IPS-15b (cell line): ENCODE measurements around the gene RIPOR2.
"Not testable (repeated sequence)": the region's sequence is repeated elsewhere in the genome, so short reads cannot be mapped to it uniquely, and the experiment has no call there.

Experiments used
- H3K27me3 ChIP-seq: one replicate; pipeline ENCODE4 v1.6.1; 2013; ENCODE audit warnings: low read length; ENCODE audit not compliant: control insufficient read depth, insufficient read depth
- H3K36me3 ChIP-seq: one replicate; pipeline ENCODE4 v1.6.1; 2013; ENCODE audit warnings: low read length; ENCODE audit not compliant: control insufficient read depth, insufficient read depth
- H3K4me1 ChIP-seq: one replicate; pipeline ENCODE4 v1.6.1; 2013; ENCODE audit warnings: mild to moderate bottlenecking, low read length; ENCODE audit not compliant: control insufficient read depth, insufficient read depth
- H3K4me3 ChIP-seq: one replicate; pipeline ENCODE4 v1.5.1; 2013; ENCODE audit warnings: low read depth, low read length
- H3K9ac ChIP-seq: one replicate; pipeline ENCODE4 v1.6.1; 2013; ENCODE audit warnings: low read depth, mild to moderate bottlenecking, low read length
- H3K9me3 ChIP-seq: one replicate; pipeline ENCODE4 v1.6.1; 2013; ENCODE audit warnings: mild to moderate bottlenecking, low read length; ENCODE audit not compliant: control insufficient read depth, insufficient read depth

RIPOR2 gene

GRCh38 chr6:24881376-24881775, 54.4 kb downstream of the RIPOR2 start:
- H3K27me3 ChIP-seq = no peaks in the 10 kb centered on the region
- no peaks in the 10 kb centered on the region for H3K9me3 ChIP-seq
- no peak overlapping the region for H3K9ac ChIP-seq
- peaks cover 16% of the 10 kb centered on the region for H3K4me1 ChIP-seq
- H3K4me3 ChIP-seq = no peak overlapping the region
- no peaks in the 10 kb centered on the region for H3K36me3 ChIP-seq

GRCh38 chr6:24880451-24880850, 55.3 kb downstream of the RIPOR2 start:
- H3K4me3 ChIP-seq = no peak overlapping the region
- H3K36me3 ChIP-seq = no peaks in the 10 kb centered on the region
- no peaks in the 10 kb centered on the region for H3K27me3 ChIP-seq
- no peak overlapping the region for H3K9ac ChIP-seq
- H3K9me3 ChIP-seq = no peaks in the 10 kb centered on the region
- peaks cover 17% of the 10 kb centered on the region for H3K4me1 ChIP-seq

DNA sequence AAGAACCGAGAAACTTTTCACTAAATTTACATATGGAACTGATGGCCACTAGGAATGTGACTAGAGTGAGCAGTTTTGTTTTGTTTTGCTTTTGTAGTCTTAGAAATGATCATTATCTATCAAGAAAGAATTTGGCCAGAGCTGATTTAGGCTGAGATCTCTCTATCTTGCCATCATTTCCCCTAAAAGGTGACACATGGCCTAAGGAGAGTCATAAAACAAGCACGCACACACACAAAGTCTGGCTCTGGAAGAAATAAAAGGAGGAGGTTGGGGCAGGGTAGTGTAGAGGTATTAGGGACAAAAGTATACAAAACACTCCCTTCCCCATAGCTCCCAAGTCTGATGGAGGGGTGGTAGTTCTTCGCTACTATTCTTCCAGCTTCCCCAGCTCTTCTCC, 56.4 kb downstream of the RIPOR2 start:
- Histone ChIP-seq H3K9ac (no peak overlapping the region), H3K9me3 (no peaks in the 10 kb centered on the region), H3K4me1 (peaks cover 17% of the 10 kb centered on the region), H3K36me3 (no peaks in the 10 kb centered on the region), H3K27me3 (no peaks in the 10 kb centered on the region), H3K4me3 (no peak overlapping the region)

DNA sequence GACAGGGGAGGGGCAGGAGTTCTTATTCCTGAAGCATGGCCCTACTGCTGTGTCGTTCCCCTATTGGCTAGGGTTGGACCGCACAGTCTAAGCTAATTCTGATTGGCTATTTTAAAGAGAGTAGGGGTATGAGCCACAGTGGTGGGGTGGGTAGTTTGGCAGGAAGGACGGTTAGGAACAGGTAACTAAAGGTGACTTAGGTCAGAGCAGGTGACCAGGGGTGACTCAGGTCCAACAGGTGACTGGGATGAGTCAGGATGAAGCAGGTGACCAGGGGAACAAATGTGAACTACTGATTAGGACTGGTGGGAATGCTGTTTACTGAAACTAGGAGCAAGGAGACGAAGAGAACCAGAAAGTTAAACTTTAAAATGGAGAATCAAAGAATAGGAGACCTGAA, 58.0 kb downstream of the RIPOR2 start:
- H3K4me3 ChIP-seq, H3K36me3 ChIP-seq, H3K9ac ChIP-seq, H3K27me3 ChIP-seq, H3K9me3 ChIP-seq: not testable (repeated sequence)
- H3K4me1 ChIP-seq = peaks cover 17% of the 10 kb centered on the region

DNA sequence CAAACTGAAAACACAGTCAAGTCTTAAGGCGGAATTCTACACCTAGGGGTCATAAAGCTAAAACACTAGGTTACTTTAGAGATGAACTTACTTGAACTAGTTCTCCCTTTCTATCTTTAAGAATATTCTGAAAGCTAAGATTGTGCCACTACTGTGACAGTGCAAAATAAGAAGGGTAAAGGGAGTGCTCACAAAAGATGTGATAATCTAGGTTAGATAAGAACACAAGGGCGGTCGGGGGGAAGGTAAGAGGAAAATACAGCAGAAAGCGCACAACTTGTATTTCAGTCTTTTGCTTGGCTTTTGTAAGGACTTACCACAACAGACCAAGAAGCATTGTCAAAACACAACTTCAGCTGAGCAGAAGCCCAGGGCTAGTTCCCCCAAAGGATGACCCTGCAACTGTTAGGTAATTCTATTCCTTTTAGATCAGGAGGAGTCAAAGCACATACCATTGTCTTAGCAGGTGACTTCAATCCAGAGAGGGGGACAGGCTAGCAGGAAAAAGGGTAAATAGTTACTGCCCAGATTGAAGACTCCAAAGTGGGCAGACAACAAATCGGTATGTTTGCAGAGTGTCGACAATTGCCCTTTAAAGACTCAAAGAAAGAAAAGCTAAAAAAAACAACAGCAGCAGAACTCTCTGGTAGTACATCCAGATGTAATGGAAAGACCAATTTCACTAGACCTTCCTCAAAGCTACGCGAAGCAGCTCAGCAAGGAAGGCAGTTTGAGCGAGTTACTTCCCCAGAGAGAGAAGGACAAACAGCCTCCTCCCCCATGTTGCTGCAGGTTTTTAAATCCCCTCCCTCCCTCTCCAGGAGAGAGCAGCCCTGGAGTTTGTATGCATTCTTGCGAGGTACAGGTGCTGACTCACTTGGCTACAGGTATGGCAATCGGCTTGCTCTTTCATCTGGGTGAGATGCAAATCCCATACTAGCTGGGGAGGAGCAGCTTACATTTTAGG, 59.0 kb downstream of the RIPOR2 start:
- Histone ChIP-seq H3K4me3 (no peak overlapping the region), H3K9me3 (no peaks in the 10 kb centered on the region), H3K9ac (peak overlapping the region; percentile 51), H3K27me3 (no peaks in the 10 kb centered on the region), H3K36me3 (no peaks in the 10 kb centered on the region), H3K4me1 (peaks cover 17% of the 10 kb centered on the region)

- peaks cover 17% of the 10 kb centered on the region for H3K4me1 ChIP-seq
- H3K36me3 ChIP-seq = no peaks in the 10 kb centered on the region
- H3K9me3 ChIP-seq = no peaks in the 10 kb centered on the region
These were observed 60.2 kb downstream of the RIPOR2 start for GRCh38 chr6:24875534-24875901.

DNA sequence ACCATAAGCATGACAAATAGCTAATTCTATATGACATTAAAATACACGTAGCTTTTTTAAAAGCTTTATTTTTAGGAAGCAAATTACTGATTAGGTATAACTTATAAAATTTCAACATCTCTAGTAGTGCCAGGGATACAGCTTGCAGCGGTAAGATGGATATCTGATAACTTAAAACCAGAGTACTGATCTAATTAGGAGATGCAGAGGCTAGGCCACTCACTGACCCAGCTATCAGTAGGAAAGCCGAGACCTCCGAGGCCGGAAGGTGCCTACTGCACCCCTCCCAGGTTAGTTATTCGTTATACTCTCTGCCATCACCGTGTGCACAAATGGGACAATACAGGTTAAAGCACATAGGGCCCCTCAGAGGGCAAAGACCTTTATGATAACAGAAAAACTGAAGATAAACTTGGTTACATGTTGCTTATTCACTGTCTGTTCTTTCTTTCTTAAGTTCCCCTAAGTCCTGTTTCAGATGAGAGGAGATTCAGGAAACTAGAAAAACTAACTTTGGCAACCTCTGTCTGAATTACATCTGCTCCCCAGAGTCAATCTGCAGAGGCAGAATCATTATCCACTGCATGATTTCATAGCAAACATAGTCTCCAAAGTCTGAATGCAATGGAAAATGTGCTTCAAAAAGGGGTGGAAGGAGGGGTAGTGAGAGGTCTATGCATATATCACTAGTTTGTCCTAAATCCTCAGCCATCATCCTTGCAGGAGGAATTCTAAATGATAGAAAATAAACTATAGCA, 60.8 kb downstream of the RIPOR2 start:
- Histone ChIP-seq H3K9me3 (no peaks in the 10 kb centered on the region), H3K36me3 (no peaks in the 10 kb centered on the region), H3K4me3 (no peak overlapping the region), H3K4me1 (peaks cover 14% of the 10 kb centered on the region), H3K27me3 (no peaks in the 10 kb centered on the region), H3K9ac (no peak overlapping the region)

More at GRCh38 chr6:24875534-24875901, 60.2 kb downstream of the RIPOR2 start:
- Histone ChIP-seq H3K9ac (no peak overlapping the region), H3K4me3 (no peak overlapping the region), H3K27me3 (no peaks in the 10 kb centered on the region)

- Histone ChIP-seq H3K36me3 (no peaks in the 10 kb centered on the region), H3K4me1 (peaks cover 7% of the 10 kb centered on the region), H3K9me3 (no peaks in the 10 kb centered on the region), H3K4me3 (no peak overlapping the region), H3K9ac (no peak overlapping the region), H3K27me3 (no peaks in the 10 kb centered on the region)
These were observed 61.6 kb downstream of the RIPOR2 start for GRCh38 chr6:24874128-24874527.

DNA sequence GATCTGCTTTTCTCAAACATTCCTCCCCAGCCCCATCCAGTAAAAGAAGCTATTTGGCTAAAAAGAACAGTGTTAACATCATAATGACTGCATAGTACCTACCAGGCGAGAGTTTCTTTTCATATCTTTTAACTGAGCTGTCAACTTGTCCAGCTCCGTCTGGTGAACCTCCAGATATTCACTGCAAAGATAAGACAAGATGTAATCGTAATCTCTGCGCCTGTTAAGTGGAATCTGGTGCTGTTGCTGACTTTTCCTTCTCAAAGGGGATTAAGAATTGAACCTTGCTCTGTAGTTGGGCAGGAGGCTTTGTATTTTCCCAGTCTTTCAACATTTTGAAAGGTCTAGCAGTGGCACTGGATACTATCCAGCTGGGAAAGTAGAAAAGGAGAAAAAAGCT, 63.0 kb downstream of the RIPOR2 start:
- Histone ChIP-seq H3K9ac (no peak overlapping the region), H3K27me3 (no peaks in the 10 kb centered on the region), H3K9me3 (no peaks in the 10 kb centered on the region), H3K4me1 (peaks cover 7% of the 10 kb centered on the region), H3K4me3 (no peak overlapping the region), H3K36me3 (no peaks in the 10 kb centered on the region)

GRCh38 chr6:24868765-24869164, 67.0 kb downstream of the RIPOR2 start:
- Histone ChIP-seq H3K27me3 (no peaks in the 10 kb centered on the region), H3K4me1 (no peaks in the 10 kb centered on the region), H3K9ac (no peak overlapping the region), H3K9me3 (no peaks in the 10 kb centered on the region), H3K4me3 (no peak overlapping the region), H3K36me3 (no peaks in the 10 kb centered on the region)

GRCh38 chr6:24867104-24867703, 68.6 kb downstream of the RIPOR2 start:
- H3K27me3 ChIP-seq = no peaks in the 10 kb centered on the region
- H3K4me1 ChIP-seq = no peaks in the 10 kb centered on the region
- H3K9ac ChIP-seq = no peak overlapping the region
- no peak overlapping the region for H3K4me3 ChIP-seq
- no peaks in the 10 kb centered on the region for H3K9me3 ChIP-seq
- no peaks in the 10 kb centered on the region for H3K36me3 ChIP-seq
